Measurements from ENCODE around the gene PAN3. TPM values are rescaled to one million over a fixed set of nuclear protein-coding genes. Genes with fewer than 3 reads are reported as not detected.

PAN3 gene
- total RNA-seq, 4 donors from 2014 or later: 26.0 to 45.0 (median 34.1) TPM

DNA sequence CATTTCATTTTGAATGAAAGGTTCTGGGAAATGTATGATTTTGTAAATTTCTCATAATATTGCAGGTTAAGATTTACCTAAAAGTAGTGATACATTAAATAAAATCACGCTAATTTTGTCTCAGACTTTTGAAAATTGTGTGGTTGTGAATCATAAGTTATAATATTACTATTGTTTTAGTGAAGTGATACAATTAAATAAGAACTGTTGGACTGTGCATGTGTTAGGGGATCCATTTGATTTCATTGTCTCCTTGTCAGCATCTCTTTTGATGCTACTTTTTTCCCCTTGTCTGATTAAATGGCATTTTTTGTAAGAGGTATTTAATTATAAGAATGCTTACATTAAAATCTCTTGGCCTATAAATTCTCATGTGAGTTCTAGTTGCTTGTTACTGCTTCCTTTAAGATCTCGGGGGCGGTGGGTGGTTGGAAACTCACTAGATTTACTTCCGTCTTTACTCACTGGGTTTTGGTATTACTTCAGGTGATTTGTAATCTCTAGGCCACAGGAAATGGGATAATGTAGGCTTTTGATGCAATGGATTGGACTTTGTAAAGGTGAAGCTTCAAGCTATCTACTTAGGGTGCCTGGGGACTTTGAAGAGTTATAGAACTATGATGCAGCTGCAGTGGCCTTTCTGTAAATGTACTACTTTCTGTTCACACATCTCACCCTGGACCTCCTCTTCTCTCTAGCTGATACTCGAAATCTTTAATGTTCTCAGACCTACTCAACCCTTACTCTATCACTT, 66.5 kb downstream of the PAN3 start:
- Histone ChIP-seq H3K27ac (no peak overlapping the region), H3K9me3 (no peaks in the 10 kb centered on the region), H3K4me1 (no peaks in the 10 kb centered on the region), H3K36me3 (peaks cover 0 to 26% of the 10 kb centered on the region in 2 donors), H3K27me3 (no peaks in the 10 kb centered on the region), H3K4me3 (no peak overlapping the region)
- 97% methylated on average over 5 of the region's 5 CpGs for WGBS, 2 donors (ENCODE audit: low coverage in 1 of 2)
- no peak for ATAC-seq
- TF ChIP-seq POLR2A (IDR thresholded peaks at IDR 0.05): no peak

DNA sequence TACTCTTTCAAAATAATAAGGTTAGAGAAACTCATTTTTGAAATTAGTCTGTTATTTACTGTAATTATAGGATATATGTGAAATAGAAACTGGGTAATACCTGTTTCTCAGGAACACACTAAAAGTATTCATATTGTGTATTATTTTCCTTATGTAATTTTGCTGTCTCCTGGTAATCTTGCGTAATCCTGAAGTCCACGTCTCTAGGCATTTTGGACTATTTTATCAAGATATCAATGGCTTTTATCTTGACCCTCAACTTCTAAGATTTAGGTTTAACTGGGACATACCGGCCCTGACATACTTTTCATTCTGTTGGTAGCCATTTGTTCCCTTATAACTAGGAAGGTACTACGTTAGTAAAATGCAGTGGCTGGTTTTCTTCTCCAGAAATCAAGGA, 80.3 kb downstream of the PAN3 start:
- WGBS, 2 donors (ENCODE audit: low coverage in 1 of 2): 79 to 93% methylated on average over 3 to 4 of the region's 4 CpGs
- no peaks in the 10 kb centered on the region for H3K4me1 ChIP-seq
- no peak overlapping the region for H3K4me3 ChIP-seq
- no peaks in the 10 kb centered on the region for H3K27me3 ChIP-seq
- H3K27ac ChIP-seq: no peak overlapping the region
- ATAC-seq: no peak
- H3K9me3 ChIP-seq: no peaks in the 10 kb centered on the region
- TF ChIP-seq POLR2AphosphoS5 (IDR thresholded peaks at IDR 0.05) (no peak), POLR2A (IDR thresholded peaks at IDR 0.05) (no peak), EP300 (IDR thresholded peaks at IDR 0.05) (no peak)
- TF ChIP-seq, protein P1, sequence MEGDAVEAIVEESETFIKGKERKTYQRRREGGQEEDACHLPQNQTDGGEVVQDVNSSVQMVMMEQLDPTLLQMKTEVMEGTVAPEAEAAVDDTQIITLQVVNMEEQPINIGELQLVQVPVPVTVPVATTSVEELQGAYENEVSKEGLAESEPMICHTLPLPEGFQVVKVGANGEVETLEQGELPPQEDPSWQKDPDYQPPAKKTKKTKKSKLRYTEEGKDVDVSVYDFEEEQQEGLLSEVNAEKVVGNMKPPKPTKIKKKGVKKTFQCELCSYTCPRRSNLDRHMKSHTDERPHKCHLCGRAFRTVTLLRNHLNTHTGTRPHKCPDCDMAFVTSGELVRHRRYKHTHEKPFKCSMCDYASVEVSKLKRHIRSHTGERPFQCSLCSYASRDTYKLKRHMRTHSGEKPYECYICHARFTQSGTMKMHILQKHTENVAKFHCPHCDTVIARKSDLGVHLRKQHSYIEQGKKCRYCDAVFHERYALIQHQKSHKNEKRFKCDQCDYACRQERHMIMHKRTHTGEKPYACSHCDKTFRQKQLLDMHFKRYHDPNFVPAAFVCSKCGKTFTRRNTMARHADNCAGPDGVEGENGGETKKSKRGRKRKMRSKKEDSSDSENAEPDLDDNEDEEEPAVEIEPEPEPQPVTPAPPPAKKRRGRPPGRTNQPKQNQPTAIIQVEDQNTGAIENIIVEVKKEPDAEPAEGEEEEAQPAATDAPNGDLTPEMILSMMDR (IDR thresholded peaks at IDR 0.05): no peak
- peaks cover 4 to 14% of the 10 kb centered on the region in 2 donors for H3K36me3 ChIP-seq

DNA sequence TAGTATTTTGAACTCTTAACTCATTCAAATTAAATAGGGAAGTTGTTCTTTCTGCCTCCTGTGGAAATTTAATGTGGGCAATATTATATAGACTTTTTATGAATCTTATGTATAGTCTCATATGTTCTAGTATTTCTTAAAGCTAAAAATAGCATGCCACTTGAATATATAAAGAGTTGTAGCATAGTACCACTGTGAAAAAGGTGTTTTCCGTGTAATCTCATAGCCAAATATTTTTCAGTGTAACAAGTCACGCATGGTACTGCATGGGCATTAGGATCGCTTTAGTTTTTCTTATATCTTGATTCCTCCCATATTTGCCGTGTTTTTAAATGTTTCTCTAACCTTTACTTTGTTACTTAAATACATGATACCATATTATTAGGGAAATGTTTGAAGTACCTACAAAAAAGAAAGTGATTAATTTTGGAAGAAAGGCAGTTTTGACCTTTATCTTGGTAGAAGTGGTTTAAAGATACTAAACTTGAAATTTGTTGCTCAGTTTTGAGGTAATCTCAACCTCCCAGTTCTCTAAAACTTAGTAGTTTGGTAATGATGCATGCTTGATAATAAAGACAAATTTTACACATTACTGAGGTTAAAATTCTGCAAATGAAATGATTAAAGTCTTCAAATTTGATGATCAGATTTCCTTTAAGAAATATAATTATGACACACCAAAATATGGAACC, 81.2 kb downstream of the PAN3 start:
- no peak for TF ChIP-seq POLR2A (IDR thresholded peaks at IDR 0.05)
- TF ChIP-seq EP300 (IDR thresholded peaks at IDR 0.05): no peak
- TF ChIP-seq, protein P1 (IDR thresholded peaks at IDR 0.05): no peak
- TF ChIP-seq POLR2AphosphoS5 (IDR thresholded peaks at IDR 0.05): no peak
- no peaks in the 10 kb centered on the region for H3K27me3 ChIP-seq
- H3K4me3 ChIP-seq: no peak overlapping the region
- no peaks in the 10 kb centered on the region for H3K4me1 ChIP-seq
- no peak overlapping the region for H3K27ac ChIP-seq
- WGBS, 2 donors (ENCODE audit: low coverage in 1 of 2): 90 to 96% methylated on average over 2 to 4 of the region's 4 CpGs
- H3K36me3 ChIP-seq: peaks cover 4 to 14% of the 10 kb centered on the region in 2 donors
- H3K9me3 ChIP-seq: no peaks in the 10 kb centered on the region
- no peak for ATAC-seq

DNA sequence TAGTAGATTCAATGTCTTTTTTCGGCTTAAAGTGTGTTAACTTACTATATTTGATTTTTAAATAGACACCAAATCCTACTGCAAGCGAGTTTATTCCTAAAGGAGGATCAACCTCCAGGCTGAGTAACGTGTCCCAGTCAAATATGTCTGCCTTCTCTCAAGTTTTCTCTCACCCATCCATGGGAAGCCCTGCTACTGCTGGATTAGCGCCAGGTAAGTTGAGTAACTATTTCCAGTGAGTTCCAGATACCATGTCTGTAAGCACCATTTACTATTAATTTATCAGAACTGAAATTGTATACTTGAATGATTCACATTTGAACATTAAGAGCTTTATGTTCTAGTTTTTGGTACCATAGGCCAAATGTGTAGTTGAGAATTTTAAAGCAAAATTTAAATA, 81.8 kb downstream of the PAN3 start:
- Histone ChIP-seq H3K27ac (no peak overlapping the region), H3K4me1 (no peaks in the 10 kb centered on the region), H3K9me3 (no peaks in the 10 kb centered on the region), H3K36me3 (peaks cover 4 to 14% of the 10 kb centered on the region in 2 donors), H3K4me3 (no peak overlapping the region), H3K27me3 (no peaks in the 10 kb centered on the region)
- 94 to 100% methylated on average over 4 of the region's 4 CpGs for WGBS, 2 donors (ENCODE audit: low coverage in 1 of 2)
- TF ChIP-seq, protein P1 (IDR thresholded peaks at IDR 0.05): no peak
- TF ChIP-seq POLR2A (IDR thresholded peaks at IDR 0.05): no peak
- TF ChIP-seq POLR2AphosphoS5 (IDR thresholded peaks at IDR 0.05): no peak
- no peak for TF ChIP-seq EP300 (IDR thresholded peaks at IDR 0.05)
- ATAC-seq: no peak

DNA sequence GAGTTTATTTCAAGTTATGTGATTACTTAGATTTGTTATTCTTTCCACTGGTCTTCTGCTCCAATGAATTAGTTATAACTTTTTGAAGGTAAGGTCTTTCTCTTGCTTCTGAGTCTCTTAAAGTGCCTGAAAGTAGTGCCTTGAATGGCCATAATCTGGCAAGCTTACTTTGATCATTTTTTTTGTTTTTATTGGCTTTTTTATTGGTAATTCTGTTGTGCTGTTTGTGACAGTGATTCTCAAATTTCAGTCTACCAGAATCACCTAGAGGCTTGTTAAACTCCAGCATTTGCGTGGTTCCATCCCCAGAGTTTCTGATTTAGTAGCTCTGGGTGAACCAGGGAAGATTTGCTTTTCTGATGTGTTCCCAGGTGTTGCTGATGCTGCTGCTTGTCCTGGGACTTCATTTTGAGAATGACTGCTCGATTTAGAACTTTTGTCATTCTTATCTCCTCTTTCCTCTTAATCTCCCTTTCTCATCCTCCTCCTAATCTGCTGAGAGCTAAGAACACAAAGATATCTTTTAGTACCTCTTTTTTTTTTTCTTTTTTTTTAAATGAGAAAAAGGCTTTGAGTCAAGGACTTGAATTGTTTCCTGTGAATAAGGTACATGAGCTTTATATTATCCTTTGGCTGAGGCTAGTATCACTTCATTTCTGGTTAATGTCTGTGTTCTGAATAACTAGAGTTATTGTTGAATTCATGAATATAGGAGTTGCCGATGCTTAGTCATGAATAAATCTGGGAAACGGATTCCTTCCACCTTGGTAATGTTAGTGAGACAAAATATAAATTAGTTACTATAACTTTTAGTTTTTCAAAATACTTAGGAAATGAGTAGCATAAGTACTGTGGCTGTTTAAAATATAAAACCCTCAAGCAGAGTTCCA, 91.4 kb downstream of the PAN3 start:
- Histone ChIP-seq H3K27ac (no peak overlapping the region), H3K36me3 (peaks cover 0 to 24% of the 10 kb centered on the region in 2 donors), H3K27me3 (no peaks in the 10 kb centered on the region), H3K9me3 (no peaks in the 10 kb centered on the region), H3K4me1 (no peaks in the 10 kb centered on the region), H3K4me3 (no peak overlapping the region)
- no peak for ATAC-seq
- WGBS, 2 donors (ENCODE audit: low coverage in 1 of 2): 86 to 90% methylated on average over 4 of the region's 4 CpGs
- TF ChIP-seq POLR2A (IDR thresholded peaks at IDR 0.05): no peak
- TF ChIP-seq, protein P1 (IDR thresholded peaks at IDR 0.05): no peak
- no peak for TF ChIP-seq EP300 (IDR thresholded peaks at IDR 0.05)
- TF ChIP-seq POLR2AphosphoS5 (IDR thresholded peaks at IDR 0.05): no peak
